T-helper 22 cell (primary cell): ENCODE data around the gene FAM163A.
A peak's percentile ranks its signal among the peaks of the same experiment; 100 is the strongest.
"Not testable (repeated sequence)": the region's sequence is repeated elsewhere in the genome, so short reads cannot be mapped to it uniquely, and the experiment has no call there.

Experiments
- DNase-seq: peaks from one replicate; pipeline ENCODE4 v3.0.0-alpha.2; 2020; ENCODE audit warnings: low read depth

Gene FAM163A

GRCh38 chr1:179742717-179743678 is at the start of gene FAM163A:
FAM163A (plus strand) TSS chr1:179743291; CDS start chr1:179813098, 69,807 bp downstream.
- no peak for DNase-seq

DNA sequence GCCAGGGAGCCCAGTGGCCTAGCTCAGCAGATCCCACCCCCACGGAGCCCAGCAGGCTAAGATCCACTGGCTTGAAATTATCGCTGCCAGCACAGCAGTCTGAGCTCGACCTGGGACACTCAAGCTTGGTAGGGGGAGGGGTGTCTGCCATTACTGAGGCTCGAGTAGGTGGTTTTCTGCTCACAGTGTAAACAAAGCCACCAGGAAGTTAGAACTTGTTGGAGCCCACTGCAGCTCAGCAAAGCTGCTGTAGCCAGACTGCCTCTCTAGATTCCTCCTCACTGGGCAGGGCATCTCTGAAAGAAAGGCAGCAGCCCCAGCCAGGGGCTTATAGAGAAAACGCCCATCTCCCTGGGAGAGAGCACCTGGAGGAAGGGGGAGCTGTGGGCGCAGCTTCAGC is 48.6 kb upstream of the FAM163A start:
- not testable (repeated sequence) for DNase-seq

GRCh38 chr1:179702946-179703539 is 40.0 kb upstream of the FAM163A start:
- no peak for DNase-seq

- DNase-seq = peak; percentile 22
Observed at GRCh38 chr1:179706339-179706941, 36.7 kb upstream of the FAM163A start.

DNA sequence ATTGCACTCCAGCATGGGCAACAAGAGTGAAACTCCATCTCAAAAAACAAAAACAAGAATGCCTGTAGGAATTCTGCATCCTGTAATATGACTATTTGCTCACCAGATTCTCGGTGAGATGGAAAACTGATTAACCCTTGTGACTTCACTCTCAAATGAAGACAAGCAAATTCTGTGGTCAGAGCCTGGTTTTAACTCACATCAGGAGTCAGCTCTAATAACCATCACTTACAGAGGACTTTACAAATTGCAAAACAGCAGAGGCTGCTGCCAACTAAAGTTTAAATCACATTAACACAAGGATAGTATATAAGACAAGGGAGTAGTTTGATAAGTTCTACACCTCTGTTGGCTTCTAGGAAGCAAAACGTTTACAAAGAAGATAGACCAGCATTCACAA is 35.7 kb upstream of the FAM163A start:
- no peak for DNase-seq

DNA sequence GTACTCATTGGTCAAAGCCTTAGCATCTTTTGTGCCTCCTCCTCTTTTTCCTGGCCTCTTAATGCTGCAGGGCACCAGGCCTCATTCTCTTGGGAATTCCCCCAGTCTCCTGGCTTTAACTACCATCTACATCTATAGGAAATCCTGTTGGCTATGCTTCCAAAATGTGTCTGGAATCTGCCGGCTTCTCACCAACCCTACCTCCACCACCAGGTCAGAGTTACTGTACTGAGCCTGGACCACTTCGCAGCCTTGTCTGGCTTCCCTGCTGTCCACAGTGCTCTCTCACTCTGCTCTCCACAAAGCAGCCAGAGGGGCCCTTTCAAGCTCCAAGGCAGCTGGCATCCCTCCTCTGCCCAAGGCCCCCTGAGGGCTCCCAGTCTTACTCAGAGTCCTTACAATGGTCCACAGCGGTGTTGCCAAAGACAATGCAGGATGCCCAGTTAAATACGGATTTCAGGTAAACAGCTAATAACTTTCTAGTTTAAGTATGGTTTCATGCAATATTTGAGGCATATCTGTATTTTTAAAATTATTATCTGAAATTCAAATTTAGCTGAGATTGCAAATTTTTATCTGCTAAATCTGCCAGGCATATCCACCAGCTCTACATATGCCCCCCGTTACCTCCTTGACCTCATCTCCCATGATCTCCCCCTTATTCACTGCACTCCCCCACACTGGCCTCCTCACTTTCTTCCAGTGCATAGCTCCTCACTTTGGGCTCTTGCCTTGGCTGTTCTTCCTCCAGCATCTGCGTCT is 34.5 kb upstream of the FAM163A start:
- DNase-seq = no peak

GRCh38 chr1:179709841-179710329 is 33.2 kb upstream of the FAM163A start:
- DNase-seq = peak; percentile 39

DNA sequence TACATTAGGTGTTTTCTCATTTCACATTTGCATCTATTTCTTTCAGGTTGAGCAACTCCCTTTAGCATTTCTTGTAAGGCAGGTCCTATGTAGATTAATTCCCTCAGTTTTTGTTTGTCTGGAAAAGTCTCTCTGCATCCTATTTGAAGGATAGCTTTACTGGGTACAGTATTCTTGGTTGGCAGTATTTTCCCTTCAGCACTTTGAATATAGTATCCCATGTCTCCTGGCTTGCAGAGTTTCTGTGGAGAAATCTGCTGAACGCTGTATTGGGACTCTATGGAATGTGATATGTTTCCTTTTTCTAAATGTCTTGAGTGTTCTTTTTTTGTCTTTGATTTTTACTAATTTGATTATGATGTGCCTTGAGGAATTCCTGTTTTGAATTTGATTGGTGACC is 28.9 kb upstream of the FAM163A start:
- no peak for DNase-seq

- DNase-seq = no peak
Observed at GRCh38 chr1:179714623-179715022, 28.5 kb upstream of the FAM163A start.

- DNase-seq = no peak
Observed at GRCh38 chr1:179719272-179719671, 23.8 kb upstream of the FAM163A start.

DNA sequence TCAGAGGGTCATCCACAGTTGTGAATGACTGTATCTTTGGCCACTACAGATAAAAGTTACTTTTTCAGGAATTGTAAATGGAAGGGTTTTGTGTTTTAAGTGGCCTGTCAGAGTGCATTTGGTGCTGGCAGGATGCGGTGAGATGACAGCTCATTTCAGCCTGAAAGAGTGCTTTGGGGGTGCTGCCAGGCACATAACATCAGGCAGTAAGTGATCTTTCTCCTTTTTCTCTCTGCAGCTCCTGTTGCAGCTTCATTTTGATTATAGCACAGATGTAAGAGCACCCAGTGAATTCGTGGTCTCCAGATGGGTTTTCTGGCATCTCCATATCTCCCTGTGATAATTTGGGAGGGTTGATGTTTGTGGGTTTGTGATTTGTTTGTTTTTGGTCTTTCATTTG is 14.8 kb upstream of the FAM163A start:
- no peak for DNase-seq

GRCh38 chr1:179729881-179730280 is 13.2 kb upstream of the FAM163A start:
- no peak for DNase-seq

DNA sequence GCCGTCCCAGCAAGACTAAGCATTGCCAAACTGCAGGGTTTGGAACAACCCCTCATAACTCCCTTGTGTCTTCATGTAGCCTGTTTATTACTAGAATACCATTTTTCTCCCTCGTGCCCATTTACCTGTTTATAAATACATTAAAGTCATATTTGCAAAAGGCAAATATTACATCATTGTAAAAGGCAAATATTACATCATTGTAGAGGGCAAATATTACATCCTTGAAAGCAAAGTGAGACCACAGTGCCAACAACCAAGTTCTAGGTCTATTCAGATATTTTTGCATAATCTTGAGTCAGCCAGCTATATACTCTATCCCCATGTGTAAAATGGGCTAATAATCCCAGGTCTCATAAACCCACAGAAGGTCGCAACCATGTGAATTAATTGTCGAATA is 11.4 kb upstream of the FAM163A start:
- DNase-seq = no peak

GRCh38 chr1:179742291-179742690 is 800 bp upstream of the FAM163A start:
- no peak for DNase-seq

- no peak for DNase-seq
Observed at GRCh38 chr1:179743679-179744400, 749 bp downstream of the FAM163A start.

DNA sequence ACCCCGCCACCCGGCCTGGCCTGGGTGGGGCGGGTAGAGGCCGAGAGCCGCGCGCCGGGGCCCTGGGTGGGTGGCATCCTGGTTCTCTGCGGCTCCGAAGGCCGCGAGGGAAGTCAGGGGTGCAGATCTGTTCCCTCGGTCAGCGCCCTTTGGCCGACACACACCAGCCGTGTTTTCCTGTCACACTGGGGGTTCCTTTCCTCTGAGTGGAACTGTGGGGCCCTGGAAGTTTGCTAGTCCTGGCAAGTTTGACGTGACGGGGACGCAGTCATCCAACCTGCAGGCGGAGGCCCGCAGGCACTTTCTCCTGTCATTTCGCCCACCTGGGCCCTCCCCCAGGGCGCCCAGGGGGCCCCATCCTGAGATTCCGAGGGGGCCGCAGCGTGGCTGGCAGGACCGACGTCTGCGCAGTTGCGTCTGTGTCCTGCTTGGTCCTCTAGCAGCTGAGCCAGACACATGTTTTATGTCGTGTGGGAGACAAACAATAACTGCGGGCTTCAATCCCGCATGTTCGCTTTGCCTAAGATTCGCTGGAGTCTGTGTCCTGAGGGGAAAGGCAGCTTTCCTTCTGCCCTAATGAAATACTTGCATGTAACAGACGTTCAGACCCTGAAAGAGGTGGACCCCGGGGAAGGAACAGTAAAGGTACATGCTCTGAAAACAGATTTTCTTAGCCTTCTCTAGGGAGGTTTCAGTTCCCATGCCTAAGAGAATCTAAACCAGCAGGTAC is 1.5 kb downstream of the FAM163A start:
- no peak for DNase-seq

GRCh38 chr1:179745131-179745611 is 2.1 kb downstream of the FAM163A start:
- DNase-seq = no peak

- DNase-seq = no peak
Observed at GRCh38 chr1:179745743-179746142, 2.7 kb downstream of the FAM163A start.

GRCh38 chr1:179747611-179748010 is 4.5 kb downstream of the FAM163A start:
- DNase-seq = no peak

DNA sequence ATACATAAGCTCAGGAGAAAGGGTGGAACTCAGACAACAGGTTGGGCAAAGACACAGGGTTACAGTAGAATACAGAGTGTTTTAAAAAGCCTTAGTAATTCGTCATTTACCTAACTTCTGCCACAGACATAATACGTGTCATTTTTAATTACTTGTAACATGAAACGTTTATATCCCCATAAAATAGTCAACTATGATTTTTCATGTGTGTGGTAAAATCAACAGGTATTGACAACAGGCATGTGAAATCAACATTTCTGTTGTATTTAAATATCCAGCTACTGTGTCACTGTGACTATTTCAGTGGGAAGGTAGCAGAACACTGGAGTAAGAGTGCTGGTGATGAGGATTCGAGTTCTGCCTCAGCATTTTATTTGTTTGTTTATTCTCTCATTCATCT is 5.7 kb downstream of the FAM163A start:
- DNase-seq = no peak

DNA sequence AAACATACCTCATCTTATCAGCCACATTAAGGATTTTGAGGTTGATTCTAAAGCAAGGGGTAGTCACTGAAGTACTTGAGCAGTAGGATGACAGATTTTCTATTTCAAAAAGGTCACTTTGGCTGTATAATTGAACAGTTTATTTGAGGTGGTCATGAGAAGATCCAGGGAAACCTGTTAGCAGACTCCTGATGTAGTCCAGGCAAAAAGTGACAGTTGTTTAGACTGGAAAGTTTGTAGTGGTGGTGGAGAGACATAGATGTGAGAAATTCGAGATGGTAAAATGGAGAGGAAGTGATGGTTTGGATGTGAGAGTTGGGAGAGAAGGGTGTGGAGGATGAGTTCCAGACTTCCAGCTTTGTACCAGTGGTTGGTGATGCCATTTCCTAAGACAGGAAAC is 7.5 kb downstream of the FAM163A start:
- no peak for DNase-seq
